ENCODE data around the gene CRACDL. TPM values are rescaled to one million over a fixed set of nuclear protein-coding genes. Genes with fewer than 3 reads are reported as not detected.

The CRACDL gene
- total RNA-seq, 1 donor: not detected

DNA sequence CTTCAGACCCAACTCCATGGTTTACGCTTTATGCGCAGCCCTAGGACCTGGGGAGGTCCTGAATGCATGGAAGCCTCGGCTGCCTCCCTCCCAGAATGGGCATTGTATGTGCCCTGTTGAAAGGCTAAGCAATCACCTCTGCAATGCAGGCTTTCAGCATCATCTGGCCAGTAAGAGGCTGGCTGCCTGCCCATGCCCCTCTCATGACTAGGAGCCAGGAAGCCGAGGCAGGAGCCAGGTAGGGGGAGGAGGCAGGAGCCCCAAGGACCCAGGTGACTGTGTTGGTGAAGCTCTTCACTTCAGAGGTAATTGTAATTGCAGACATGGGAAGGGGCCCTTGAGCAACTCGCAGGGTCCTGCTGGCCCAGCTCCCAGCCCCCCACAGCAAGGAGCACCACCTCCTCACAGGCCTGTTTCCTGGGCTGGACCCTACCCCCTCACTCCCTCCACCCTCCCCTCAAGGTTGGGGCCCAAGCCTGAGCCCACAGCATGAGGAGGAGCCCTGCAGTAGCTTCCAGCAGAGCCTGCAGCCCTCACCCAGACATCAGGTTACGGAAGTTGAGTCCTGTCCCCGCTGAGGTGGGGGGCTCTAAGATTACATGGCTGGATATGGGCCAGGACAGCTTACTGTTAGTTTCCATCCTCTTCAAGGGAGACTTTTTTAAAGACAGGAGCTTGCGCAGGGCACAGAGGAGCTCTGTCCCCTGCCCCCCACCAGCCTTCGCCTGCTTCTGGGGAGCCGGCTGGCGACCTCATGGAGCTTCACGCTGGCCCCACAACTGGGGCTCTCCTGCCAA is 21.9 kb downstream of the CRACDL start:
- DNase-seq (ENCODE audit: insufficient read length, low spot score, missing footprints): no peak
- Histone ChIP-seq H3K27me3 (ENCODE audit: insufficient read depth, low read length) (peaks cover 4% of the 10 kb centered on the region), H4K20me1 (ENCODE audit: insufficient read depth, low read length) (peaks cover 4% of the 10 kb centered on the region), H3K9me3 (ENCODE audit: low read depth, low read length) (no peaks in the 10 kb centered on the region), H3K79me2 (ENCODE audit: insufficient read depth, low read length) (no peaks in the 10 kb centered on the region), H3K4me1 (ENCODE audit: insufficient read depth, low read length) (peaks cover 56% of the 10 kb centered on the region), H3K36me3 (ENCODE audit: insufficient read depth, low read length) (no peaks in the 10 kb centered on the region), H3K4me3 (ENCODE audit: insufficient read depth, low read length) (no peak overlapping the region), H2AFZ (ENCODE audit: low read length) (no peak overlapping the region), H3K4me2 (ENCODE audit: insufficient read depth, low read length) (no peak overlapping the region), H3K27ac (ENCODE audit: low read depth, low read length) (no peak overlapping the region)
- TF ChIP-seq CTCF (IDR thresholded peaks at IDR 0.05; ENCODE audit: extremely low read depth, low read depth, low read length): no peak

DNA sequence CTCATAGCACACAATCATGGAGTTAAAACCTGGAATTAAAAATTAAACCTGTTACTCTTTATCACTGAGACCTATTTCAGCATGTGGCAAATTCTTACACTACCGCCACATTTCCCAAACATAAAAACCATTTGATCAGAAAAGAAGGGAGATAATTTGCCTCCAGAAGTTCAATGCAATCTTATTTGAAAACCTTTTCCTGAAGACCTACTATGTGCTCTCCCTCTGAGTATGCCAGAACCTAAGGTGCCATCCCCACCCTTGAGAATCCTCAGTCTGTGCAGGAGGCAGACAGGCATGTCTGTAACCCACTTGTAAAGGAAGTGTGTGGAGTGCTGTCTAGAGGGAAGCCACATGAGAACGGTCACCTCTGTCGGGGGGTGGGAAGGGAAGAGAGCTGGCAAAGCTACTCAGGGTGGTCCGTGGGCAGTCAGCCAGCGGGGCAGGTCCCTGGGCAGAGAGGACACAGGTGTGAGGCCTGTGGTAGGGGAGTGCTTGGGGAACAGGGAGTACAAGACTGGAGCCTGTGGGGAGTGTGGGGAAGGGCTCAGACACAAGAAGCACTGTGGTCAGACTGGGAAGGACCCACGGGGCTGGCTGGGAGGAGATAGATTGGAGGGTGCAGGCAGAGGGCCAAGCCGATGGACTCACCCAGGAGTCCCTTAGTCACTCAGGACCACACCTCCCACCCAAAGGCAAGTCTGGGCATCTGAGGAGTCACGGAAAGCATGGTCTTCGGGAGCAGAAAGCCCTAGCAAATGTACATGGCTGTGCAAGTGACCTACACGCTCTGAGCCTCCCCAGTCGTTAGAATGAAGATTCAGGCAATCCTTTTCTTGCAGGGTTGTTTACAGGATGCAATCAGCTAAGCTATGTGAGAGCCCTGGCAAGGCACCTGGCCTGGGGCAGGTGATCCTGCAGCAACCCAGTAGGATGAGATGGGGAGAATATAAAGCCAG is 22.8 kb downstream of the CRACDL start:
- H4K20me1 ChIP-seq (ENCODE audit: insufficient read depth, low read length): peaks cover 6% of the 10 kb centered on the region
- no peak overlapping the region for H3K4me3 ChIP-seq (ENCODE audit: insufficient read depth, low read length)
- peak overlapping the region; percentile 49 for H3K4me2 ChIP-seq (ENCODE audit: insufficient read depth, low read length)
- peaks cover 64% of the 10 kb centered on the region for H3K4me1 ChIP-seq (ENCODE audit: insufficient read depth, low read length)
- no peaks in the 10 kb centered on the region for H3K36me3 ChIP-seq (ENCODE audit: insufficient read depth, low read length)
- TF ChIP-seq CTCF (IDR thresholded peaks at IDR 0.05; ENCODE audit: extremely low read depth, low read depth, low read length): no peak
- peak overlapping the region; percentile 56 for H3K27ac ChIP-seq (ENCODE audit: low read depth, low read length)
- DNase-seq (ENCODE audit: insufficient read length, low spot score, missing footprints): peak; percentile 93
- H3K79me2 ChIP-seq (ENCODE audit: insufficient read depth, low read length): no peaks in the 10 kb centered on the region
- no peaks in the 10 kb centered on the region for H3K9me3 ChIP-seq (ENCODE audit: low read depth, low read length)
- no peaks in the 10 kb centered on the region for H3K27me3 ChIP-seq (ENCODE audit: insufficient read depth, low read length)
- no peak overlapping the region for H2AFZ ChIP-seq (ENCODE audit: low read length)

GRCh38 chr2:98912221-98912851 is 23.7 kb downstream of the CRACDL start:
- no peaks in the 10 kb centered on the region for H3K79me2 ChIP-seq (ENCODE audit: insufficient read depth, low read length)
- no peaks in the 10 kb centered on the region for H3K36me3 ChIP-seq (ENCODE audit: insufficient read depth, low read length)
- TF ChIP-seq CTCF (IDR thresholded peaks at IDR 0.05; ENCODE audit: extremely low read depth, low read depth, low read length): no peak
- H3K4me1 ChIP-seq (ENCODE audit: insufficient read depth, low read length): peaks cover 64% of the 10 kb centered on the region
- peak overlapping the region; percentile 49 for H3K4me2 ChIP-seq (ENCODE audit: insufficient read depth, low read length)
- H3K9me3 ChIP-seq (ENCODE audit: low read depth, low read length): no peaks in the 10 kb centered on the region
- H2AFZ ChIP-seq (ENCODE audit: low read length): no peak overlapping the region
- H3K4me3 ChIP-seq (ENCODE audit: insufficient read depth, low read length): peak overlapping the region; percentile 17
- H4K20me1 ChIP-seq (ENCODE audit: insufficient read depth, low read length): peaks cover 6% of the 10 kb centered on the region
- peak; percentile 96 for DNase-seq (ENCODE audit: insufficient read length, low spot score, missing footprints)
- H3K27me3 ChIP-seq (ENCODE audit: insufficient read depth, low read length): no peaks in the 10 kb centered on the region
- peak overlapping the region; percentile 56 for H3K27ac ChIP-seq (ENCODE audit: low read depth, low read length)

Data from osteoblast (primary cell).